Measurements from ENCODE around the gene KLHL40. TPM values are rescaled to one million over a fixed set of nuclear protein-coding genes. Genes with fewer than 3 reads are reported as not detected.
A peak's percentile ranks its signal among the peaks of the same experiment; 100 is the strongest.
"Not testable (repeated sequence)": the region's sequence is repeated elsewhere in the genome, so short reads cannot be mapped to it uniquely, and the experiment has no call there.

The KLHL40 gene
- total RNA-seq, 2 experiments from 2014 or later = not detected

- Mint-ChIP-seq H3K4me3 (no peak overlapping the region), H3K9me3 (ENCODE audit: low read depth) (no peaks in the 10 kb centered on the region), H3K27me3 (peaks cover 2% of the 10 kb centered on the region), H3K36me3 (no peaks in the 10 kb centered on the region), H3K27ac (no peak overlapping the region), H3K4me1 (no peaks in the 10 kb centered on the region)
- ATAC-seq (no peak), DNase-seq (no peak)
- CTCF ChIA-PET = no interaction called here
These were observed 26.4 kb downstream of the KLHL40 start for GRCh38 chr3:42711491-42712343.

- Mint-ChIP-seq H3K36me3 (no peaks in the 10 kb centered on the region), H3K4me1 (no peaks in the 10 kb centered on the region), H3K4me3 (no peak overlapping the region), H3K9me3 (ENCODE audit: low read depth) (no peaks in the 10 kb centered on the region), H3K27me3 (peaks cover 3% of the 10 kb centered on the region), H3K27ac (no peak overlapping the region)
- CTCF ChIA-PET = no interaction called here
- DNase-seq (no peak), ATAC-seq (no peak)
These were observed 27.0 kb downstream of the KLHL40 start for GRCh38 chr3:42712344-42712648.

- ATAC-seq = no peak
- peak; percentile 34 for DNase-seq
- no peak overlapping the region for H3K27ac Mint-ChIP-seq
- CTCF ChIA-PET = no interaction called here
- no peaks in the 10 kb centered on the region for H3K4me1 Mint-ChIP-seq
- H3K27me3 Mint-ChIP-seq = peaks cover 3% of the 10 kb centered on the region
- H3K4me3 Mint-ChIP-seq = no peak overlapping the region
- H3K9me3 Mint-ChIP-seq (ENCODE audit: low read depth) = no peaks in the 10 kb centered on the region
- no peaks in the 10 kb centered on the region for H3K36me3 Mint-ChIP-seq
These were observed 27.5 kb downstream of the KLHL40 start for GRCh38 chr3:42712688-42713372.

DNA sequence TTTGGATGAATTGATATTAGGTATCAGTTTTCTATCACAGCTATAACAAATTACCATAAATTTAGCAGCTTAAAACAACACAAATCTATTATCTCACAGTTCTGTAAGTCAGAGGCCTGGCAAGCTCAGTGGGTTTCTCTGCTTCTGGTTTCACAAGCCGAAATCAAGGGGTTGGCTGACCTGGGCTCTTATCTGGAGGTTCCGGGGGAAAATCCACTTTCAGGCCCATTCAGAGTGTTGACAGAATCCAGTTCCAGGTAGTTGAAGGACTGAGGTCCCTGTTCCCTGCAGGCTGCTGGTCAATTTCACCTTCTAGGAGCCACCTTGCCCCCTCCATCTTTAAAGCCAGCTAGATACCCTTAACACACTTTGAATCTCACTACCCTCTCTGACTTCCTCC, 28.4 kb downstream of the KLHL40 start:
- no peaks in the 10 kb centered on the region for H3K4me1 Mint-ChIP-seq
- CTCF ChIA-PET = interaction anchor here (0.7 to 1.3 kb wide), 2 partner anchors 12 to 31 kb away, joined by 3 read pairs; no protein-coding TSS in a partner anchor
- no peaks in the 10 kb centered on the region for H3K9me3 Mint-ChIP-seq (ENCODE audit: low read depth)
- no peaks in the 10 kb centered on the region for H3K36me3 Mint-ChIP-seq
- DNase-seq (peak; percentile 19), ATAC-seq (no peak)
- H3K4me3 Mint-ChIP-seq = no peak overlapping the region
- no peak overlapping the region for H3K27ac Mint-ChIP-seq
- peaks cover 3% of the 10 kb centered on the region for H3K27me3 Mint-ChIP-seq

- Mint-ChIP-seq H3K27me3 (peaks cover 3% of the 10 kb centered on the region), H3K27ac (no peak overlapping the region), H3K4me3 (no peak overlapping the region), H3K36me3 (no peaks in the 10 kb centered on the region), H3K9me3 (ENCODE audit: low read depth) (no peaks in the 10 kb centered on the region), H3K4me1 (no peaks in the 10 kb centered on the region)
- ATAC-seq (no peak), DNase-seq (no peak)
- CTCF ChIA-PET = interaction anchor here (0.7 to 1.3 kb wide), 3 partner anchors 11 to 30 kb away, joined by 3 read pairs; no protein-coding TSS in a partner anchor
These were observed 29.0 kb downstream of the KLHL40 start for GRCh38 chr3:42714171-42714852.

- Mint-ChIP-seq H3K27me3 (peaks cover 18% of the 10 kb centered on the region), H3K4me1 (no peaks in the 10 kb centered on the region), H3K4me3 (no peak overlapping the region), H3K9me3 (ENCODE audit: low read depth) (no peaks in the 10 kb centered on the region), H3K27ac (no peak overlapping the region), H3K36me3 (no peaks in the 10 kb centered on the region)
- CTCF ChIA-PET = interaction anchor here (0.7 kb wide), 1 partner anchor 219 kb away, joined by 3 read pairs; no protein-coding TSS in a partner anchor
- DNase-seq (no peak), ATAC-seq (no peak)
These were observed 32.0 kb downstream of the KLHL40 start for GRCh38 chr3:42717306-42717705.

GRCh38 chr3:42718338-42718737, 33.0 kb downstream of the KLHL40 start:
- Mint-ChIP-seq H3K4me1 (no peaks in the 10 kb centered on the region), H3K9me3 (ENCODE audit: low read depth) (no peaks in the 10 kb centered on the region), H3K4me3 (no peak overlapping the region), H3K27ac (no peak overlapping the region), H3K27me3 (peaks cover 22% of the 10 kb centered on the region), H3K36me3 (no peaks in the 10 kb centered on the region)
- ATAC-seq (no peak), DNase-seq (no peak)
- CTCF ChIA-PET = no interaction called here

DNA sequence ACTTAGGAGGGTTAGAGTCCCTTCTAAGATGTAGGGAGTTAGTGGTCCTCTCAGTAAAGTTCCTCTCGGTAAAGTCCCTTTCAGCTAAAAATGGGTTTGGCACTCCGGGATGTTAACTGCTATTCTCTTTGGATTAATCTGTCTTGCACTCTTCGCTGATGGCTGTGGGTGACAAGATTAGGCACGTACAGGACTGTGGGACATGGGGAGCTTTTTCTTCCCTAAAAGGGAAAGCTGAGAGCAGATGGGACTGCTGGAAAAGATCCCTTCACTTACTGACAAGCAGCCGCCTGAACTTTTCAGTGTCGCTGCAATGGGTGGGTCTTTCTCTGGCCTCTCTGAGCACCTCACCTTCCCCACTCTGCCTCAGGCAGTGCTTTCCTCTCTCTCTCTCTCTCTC, 33.7 kb downstream of the KLHL40 start:
- Mint-ChIP-seq H3K4me3 (no peak overlapping the region), H3K4me1 (no peaks in the 10 kb centered on the region), H3K27me3 (peaks cover 22% of the 10 kb centered on the region), H3K9me3 (ENCODE audit: low read depth) (no peaks in the 10 kb centered on the region), H3K36me3 (no peaks in the 10 kb centered on the region), H3K27ac (no peak overlapping the region)
- CTCF ChIA-PET = no interaction called here
- DNase-seq (peak; percentile 33), ATAC-seq (no peak)

DNA sequence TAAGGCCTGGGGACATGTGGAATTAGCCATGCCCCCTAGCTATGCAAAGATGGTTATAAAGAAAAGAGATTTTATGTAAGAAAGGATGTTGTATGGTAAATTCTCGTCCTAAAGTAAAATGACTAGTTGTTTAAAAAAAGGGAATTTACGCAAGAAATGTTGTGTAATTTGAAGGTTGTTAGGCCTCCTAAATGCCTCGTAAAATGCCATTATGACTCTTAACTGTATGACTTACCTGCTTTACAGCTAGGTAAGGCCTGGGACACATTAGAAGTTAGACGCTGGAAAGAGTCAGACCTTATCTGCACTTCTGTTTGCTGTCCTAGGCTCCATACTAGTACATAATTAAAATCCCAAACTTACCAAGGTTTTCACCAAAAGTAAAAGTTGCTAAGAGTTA, 34.8 kb downstream of the KLHL40 start:
- Mint-ChIP-seq H3K27ac (no peak overlapping the region), H3K4me1 (no peaks in the 10 kb centered on the region), H3K36me3 (no peaks in the 10 kb centered on the region), H3K27me3 (peaks cover 25% of the 10 kb centered on the region), H3K4me3 (no peak overlapping the region), H3K9me3 (ENCODE audit: low read depth) (no peaks in the 10 kb centered on the region)
- no peak for DNase-seq
- ATAC-seq = no peak
- CTCF ChIA-PET = no interaction called here

DNA sequence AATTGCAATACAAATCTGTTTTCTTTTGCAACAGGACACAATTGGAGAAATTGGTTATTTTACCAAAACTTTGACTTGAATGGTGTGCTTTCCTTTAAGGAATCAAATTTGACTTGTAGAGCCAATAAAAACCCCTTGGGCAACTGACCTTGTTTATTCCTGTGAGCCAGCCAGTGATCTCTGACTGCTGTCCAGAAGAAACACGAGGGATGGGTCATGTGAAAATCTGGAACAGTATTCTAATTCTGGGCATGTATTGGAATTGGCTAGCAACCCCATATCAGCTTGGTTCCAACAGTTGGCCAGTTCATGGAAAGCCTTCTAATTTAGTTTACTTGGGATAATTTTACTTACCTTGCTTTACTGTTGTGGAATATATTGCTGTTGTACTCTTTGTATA, 36.4 kb downstream of the KLHL40 start:
- Mint-ChIP-seq H3K9me3 (ENCODE audit: low read depth) (no peaks in the 10 kb centered on the region), H3K4me3 (no peak overlapping the region), H3K27ac (no peak overlapping the region), H3K36me3 (no peaks in the 10 kb centered on the region), H3K4me1 (no peaks in the 10 kb centered on the region), H3K27me3 (peaks cover 33% of the 10 kb centered on the region)
- no peak for DNase-seq
- no peak for ATAC-seq
- CTCF ChIA-PET = no interaction called here

DNA sequence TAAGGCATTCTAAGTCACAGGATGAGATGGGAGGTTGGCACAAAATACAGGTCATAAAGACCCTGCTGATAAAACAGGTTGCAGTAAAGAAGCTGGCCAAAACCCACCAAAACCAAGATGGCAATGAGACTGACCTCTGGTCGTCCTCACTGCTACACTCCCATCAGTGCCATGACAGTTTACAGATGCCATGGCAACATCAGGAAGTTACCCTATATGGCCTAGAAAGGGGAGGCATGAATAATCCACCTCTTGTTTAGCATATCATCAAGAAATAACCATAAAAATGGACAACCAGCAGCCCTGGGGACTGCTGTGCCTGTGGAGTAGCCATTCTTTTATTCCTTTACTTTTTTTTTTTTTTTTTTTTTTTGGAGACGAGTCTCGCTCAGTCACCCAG, 37.1 kb downstream of the KLHL40 start:
- H3K4me3 Mint-ChIP-seq; H3K9me3 Mint-ChIP-seq (ENCODE audit: low read depth); ATAC-seq; H3K36me3 Mint-ChIP-seq; H3K4me1 Mint-ChIP-seq; CTCF ChIA-PET; DNase-seq; H3K27ac Mint-ChIP-seq: not testable (repeated sequence)
- peaks cover 36% of the 10 kb centered on the region for H3K27me3 Mint-ChIP-seq

DNA sequence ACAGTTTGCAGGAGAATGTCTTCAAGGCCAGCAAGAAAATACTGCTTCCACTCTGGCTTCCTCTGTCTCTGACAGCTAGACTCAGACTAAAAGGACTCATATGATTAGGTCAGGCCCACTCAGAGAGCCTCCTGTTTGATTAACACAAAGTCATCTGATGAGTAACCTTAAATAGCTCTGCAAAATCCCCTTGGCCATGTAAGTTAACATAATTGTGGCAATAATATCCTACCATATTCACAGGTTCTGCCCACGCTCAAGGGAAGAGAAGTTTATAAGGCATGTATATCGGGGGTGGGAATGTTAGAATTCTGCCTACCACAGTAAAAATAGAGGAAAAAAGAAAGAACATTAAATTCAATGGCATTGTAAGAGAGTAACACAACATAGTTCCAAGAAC, 37.9 kb downstream of the KLHL40 start:
- Mint-ChIP-seq H3K27me3 (peaks cover 38% of the 10 kb centered on the region), H3K4me1 (no peaks in the 10 kb centered on the region), H3K27ac (no peak overlapping the region), H3K4me3 (no peak overlapping the region), H3K36me3 (no peaks in the 10 kb centered on the region), H3K9me3 (ENCODE audit: low read depth) (no peaks in the 10 kb centered on the region)
- DNase-seq = no peak
- ATAC-seq = no peak
- CTCF ChIA-PET = no interaction called here

GRCh38 chr3:42725454-42725853, 40.1 kb downstream of the KLHL40 start:
- CTCF ChIA-PET = interaction anchor here (0.7 kb wide), 1 partner anchor 11 kb away, joined by 3 read pairs; no protein-coding TSS in a partner anchor
- ATAC-seq (no peak), DNase-seq (no peak)
- H3K4me3 Mint-ChIP-seq = no peak overlapping the region
- H3K27ac Mint-ChIP-seq = no peak overlapping the region
- peaks cover 33% of the 10 kb centered on the region for H3K27me3 Mint-ChIP-seq
- no peaks in the 10 kb centered on the region for H3K9me3 Mint-ChIP-seq (ENCODE audit: low read depth)
- no peaks in the 10 kb centered on the region for H3K36me3 Mint-ChIP-seq
- no peaks in the 10 kb centered on the region for H3K4me1 Mint-ChIP-seq

GRCh38 chr3:42728056-42728455, 42.7 kb downstream of the KLHL40 start:
- H3K4me3 Mint-ChIP-seq = no peak overlapping the region
- no peak for DNase-seq
- H3K27me3 Mint-ChIP-seq = peaks cover 21% of the 10 kb centered on the region
- H3K9me3 Mint-ChIP-seq (ENCODE audit: low read depth) = no peaks in the 10 kb centered on the region
- no peaks in the 10 kb centered on the region for H3K36me3 Mint-ChIP-seq
- H3K27ac Mint-ChIP-seq = no peak overlapping the region
- no peaks in the 10 kb centered on the region for H3K4me1 Mint-ChIP-seq
- no peak for ATAC-seq
- CTCF ChIA-PET = no interaction called here

Measured in activated CD8-positive, alpha-beta memory T cell treated with anti-CD3 and anti-CD28 coated beads, Interleukin-2, amount 10 ng/mL, durations not matched to agents 7 days and 5 days (primary cell).